GM18498 (cell line): Measurements from ENCODE around the gene IQGAP3.

Experiments used
- ATAC-seq: cut with Tn5 transposase; IDR thresholded peaks from one replicate; pipeline ENCODE4 v1.9.1; 2021; ENCODE audit warnings: mild to moderate bottlenecking, moderate library complexity; ENCODE audit not compliant: unreplicated experiment

IQGAP3 gene

GRCh38 chr1:156486421-156487344 lies 85.7 kb downstream of the IQGAP3 start:
- no peak for ATAC-seq

DNA sequence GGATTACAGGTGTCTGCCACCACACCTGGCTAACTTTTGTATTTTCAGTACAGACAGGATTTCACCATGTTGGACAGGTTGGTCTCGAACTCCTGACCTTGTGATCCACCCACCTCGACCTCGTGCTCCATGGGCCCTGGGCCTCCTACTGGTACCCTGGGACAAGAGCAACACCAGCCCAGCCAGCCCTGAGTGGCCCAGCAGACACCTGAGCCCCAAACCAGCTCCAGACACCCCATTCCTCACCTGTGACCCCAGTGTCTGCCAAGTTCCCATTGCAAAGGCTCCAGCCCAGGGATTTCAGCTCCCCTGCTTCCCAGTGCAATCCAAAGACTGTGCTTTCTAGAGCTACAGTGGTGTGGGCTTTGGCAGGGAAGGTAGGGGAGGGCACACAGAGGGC lies 86.4 kb downstream of the IQGAP3 start:
- no peak for ATAC-seq

DNA sequence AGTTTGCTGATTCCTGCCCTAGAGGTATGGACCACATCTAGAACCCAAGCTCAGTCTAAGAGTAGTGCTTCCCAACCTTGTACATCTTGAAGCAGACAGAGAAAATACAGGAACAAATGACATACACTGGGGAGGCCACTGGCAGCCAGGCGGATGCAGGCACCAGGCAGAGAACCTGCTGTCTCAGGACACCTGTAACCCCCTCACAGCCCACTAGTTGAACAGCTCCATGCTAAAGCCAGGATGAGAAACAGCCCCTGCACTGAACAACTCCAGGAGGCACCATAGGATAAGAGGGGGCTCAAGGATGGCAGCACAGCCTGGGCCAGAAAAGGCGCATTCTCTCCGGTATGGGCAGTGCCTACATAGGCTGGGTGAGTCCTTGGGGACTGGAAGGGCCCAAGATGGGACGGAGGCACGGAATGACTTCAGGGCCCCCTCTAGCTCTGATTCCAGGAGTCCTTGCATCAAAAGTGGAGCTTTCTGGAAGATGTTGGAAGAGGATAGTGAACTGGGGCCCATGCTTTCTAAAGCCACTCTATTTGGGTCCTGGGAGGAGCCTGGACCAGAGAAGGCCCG lies 87.8 kb downstream of the IQGAP3 start:
- no peak for ATAC-seq

- ATAC-seq: no peak
Measured at GRCh38 chr1:156483397-156483796, 89.0 kb downstream of the IQGAP3 start.

DNA sequence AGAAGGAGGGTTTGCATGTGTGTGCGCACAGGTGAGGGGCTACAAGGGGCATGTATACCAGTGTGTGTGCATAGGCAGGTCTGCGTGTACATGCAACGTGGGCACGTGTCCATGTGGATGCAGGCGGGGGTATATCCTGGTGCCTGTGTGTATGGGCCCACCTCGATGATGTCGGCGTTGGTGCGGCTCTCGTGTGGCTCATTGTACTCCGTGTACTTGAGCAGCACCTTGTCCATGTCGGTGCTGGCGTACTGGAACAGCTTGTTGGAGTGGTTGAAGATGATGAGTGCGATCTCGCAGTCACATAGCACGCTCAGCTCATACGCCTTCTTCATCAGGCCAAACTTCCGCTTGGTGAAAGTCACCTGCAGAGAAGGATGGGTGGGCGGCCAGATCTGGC lies 90.1 kb downstream of the IQGAP3 start:
- ATAC-seq: no peak

GRCh38 chr1:156481527-156481926 lies 90.8 kb downstream of the IQGAP3 start:
- ATAC-seq: peak; percentile 29

DNA sequence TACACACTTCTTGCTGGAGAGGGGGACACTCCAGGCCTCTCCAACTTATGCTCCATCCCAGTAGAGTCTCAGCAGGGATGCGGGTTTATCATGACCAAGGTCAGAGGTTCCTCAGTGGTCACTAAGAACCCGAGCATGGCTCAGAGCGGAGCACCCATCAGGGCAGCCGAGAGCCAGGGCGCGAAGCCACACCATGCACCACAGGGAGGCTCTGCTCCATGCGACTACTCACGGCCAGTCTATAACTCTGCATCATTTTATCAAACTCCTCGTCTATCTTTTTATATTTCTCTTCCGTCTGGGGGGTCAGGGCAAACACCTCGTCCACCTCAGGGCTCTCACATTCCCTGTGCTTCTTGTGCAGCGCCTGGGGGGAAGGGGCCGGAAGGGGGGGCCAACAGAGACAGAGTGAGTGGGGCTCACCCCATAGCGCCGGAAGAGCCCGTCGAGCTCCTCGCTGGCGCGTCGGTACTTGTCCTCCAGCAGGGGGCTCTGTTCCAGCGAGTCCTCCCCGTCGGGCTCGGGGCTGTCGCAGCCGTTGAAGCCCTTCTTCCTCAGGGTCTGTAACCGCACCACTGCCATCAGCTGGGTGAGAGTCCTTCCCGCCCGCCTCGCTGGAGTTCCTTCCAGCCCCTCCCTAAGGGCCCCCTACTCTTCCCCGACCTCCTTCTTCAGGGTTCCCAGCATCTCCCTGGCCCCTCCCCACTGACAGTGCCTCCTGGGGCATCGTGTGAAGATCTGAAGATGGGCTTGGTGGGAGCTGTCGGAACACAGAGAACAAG lies 91.8 kb downstream of the IQGAP3 start:
- peak; percentile 72 for ATAC-seq

DNA sequence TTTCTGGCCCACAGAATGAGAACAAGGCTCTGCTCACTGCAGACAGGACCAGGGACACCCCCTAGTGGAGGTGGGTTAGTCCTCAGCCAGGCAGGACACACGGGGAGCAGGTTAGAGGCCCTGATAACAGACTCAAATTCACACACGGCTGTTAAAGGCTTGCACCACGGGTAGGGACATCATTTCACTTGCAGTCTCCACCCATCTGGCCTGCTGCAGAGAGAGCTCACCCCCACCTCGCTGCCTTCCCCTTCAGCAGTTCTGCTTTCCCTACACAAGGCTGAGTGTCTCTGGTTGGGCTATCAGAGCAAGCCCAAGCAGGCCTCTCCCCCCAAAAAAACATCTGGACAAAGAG lies 92.4 kb downstream of the IQGAP3 start:
- no peak for ATAC-seq

GRCh38 chr1:156479093-156480015 lies 93.0 kb downstream of the IQGAP3 start:
- no peak for ATAC-seq

GRCh38 chr1:156478250-156478627 lies 94.1 kb downstream of the IQGAP3 start:
- no peak for ATAC-seq

DNA sequence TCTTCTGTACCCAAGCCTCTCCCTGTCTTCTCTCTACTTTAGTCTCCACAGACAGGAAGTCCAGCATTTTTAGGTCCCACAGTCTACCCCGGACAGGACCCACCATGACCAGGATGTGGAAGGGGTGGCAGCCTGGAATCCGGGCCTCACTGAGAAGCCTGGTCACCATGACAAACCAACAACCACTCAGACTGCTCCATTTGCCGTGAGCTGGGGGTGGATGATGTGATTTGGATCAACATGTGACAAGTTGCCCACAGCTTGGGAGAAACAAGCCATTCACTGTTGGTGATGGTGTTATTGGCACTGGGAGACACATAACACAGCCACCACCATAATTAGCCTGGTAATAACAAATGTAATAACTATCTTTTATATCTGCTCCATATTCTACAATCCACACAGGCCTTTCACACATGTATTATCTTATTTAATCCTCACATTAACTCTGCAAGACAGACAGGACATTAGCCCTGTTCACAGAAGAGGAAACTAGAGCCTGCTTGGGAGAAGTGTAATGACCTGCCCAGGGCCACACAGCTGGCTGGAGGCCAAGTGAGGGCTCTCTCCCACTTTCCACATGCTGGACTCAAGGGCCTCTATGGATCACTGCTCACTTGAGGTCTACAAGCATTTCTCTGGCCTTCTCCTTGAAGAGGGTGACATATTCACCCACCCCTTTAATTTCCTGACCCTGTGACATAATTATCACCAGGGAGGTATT lies 94.7 kb downstream of the IQGAP3 start:
- ATAC-seq: no peak

DNA sequence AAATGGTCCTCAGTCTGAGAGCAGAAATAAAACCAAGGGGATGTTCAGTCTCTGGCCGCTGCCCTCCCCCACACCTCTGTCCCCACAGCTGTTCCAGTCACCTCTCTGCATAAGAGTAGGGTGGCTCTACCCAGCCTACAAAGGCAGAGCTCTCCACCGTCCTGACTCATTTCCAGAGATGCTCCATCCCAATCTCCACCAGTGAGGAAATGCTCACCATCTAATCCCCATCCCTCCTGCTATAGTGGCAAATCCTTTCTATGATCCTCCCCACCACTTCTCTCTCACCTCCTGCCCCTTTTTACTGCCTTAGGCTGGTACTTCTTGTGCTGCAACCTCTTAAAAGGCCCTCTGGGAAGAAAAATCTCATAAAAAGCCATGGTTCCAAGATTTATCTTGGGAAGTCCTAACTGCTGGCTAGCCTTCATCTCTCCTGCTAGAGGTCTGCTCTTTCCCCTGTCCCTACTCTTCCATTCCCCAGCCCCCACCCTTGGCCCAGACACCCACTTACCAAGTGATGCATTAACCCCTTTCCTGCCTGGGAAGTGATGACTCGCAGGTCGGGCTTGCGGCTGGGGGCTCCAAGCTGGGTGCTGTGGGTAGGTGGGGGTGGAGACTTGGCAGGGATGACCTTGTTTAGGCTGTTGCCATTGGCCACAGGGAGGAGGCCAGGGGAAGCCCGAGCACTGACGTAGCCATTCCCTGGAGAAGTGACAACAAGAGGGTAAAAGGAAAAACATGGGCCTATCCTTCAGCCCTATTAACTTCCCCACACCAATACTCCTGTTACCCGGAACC lies 95.7 kb downstream of the IQGAP3 start:
- ATAC-seq: no peak

DNA sequence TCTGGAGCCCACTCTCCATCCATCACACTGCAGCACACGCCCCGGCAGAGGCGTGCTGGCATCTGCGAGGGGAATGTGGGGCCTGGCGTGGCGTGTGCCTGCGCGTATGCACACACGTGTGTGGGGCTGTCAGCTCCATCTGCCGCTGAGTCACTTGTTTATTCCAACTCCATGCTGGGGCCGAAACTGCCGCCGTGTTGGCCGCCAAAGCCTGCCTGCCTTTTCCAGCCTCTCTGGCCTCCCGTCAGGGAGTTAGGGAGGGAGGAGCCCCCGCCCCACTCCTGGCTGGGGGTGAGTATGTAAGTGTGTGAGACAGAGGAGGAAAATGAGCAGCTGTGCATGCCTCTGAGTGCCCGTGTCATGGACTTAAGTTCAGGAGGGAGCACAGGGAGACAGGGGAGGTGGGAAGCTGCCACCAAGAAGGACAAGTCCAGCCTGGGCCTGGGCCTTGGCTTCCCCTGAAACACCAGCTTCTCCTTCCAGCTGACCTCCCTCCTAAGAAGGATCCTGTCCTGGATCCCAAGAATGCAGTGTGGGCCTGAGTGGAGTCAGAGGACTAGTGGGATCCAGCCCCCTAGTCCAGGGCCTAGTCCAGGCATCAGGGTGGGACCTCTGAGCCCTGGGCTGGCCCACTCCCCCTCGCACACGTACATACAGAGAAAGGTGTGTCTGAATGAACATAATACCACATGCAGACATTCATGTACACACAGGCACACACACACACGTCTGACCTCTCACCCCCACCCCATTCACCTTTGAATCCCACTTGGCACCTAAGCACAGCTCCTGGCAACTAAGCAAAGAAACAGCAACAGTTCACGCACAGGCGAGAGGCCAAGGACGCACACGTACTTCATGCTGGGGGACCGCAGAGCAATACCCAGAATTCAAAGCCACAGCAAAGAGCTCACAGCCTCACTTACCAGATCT lies 96.5 kb downstream of the IQGAP3 start:
- ATAC-seq: no peak
